Stimulated activated naive CD8-positive, alpha-beta T cell treated with anti-CD3 and anti-CD28 coated beads, Interleukin-15, Interleukin-2, amounts not matched to agents 100 U/mL and 50 U/mL, for 24 hours (primary cell): ENCODE results near the gene LY6G5C.
A peak's percentile ranks its signal among the peaks of the same experiment; 100 is the strongest.

Experiments
- ATAC-seq: fragments of 150-1000 bp; cut with Tn5 transposase; one replicate; pipeline ENCODE4 v1.10.0; 2021
- DNase-seq: peaks from one replicate; pipeline ENCODE4 v3.0.0; 2021

The LY6G5C gene

GRCh38 chr6:31639449-31639861 lies 41.4 kb downstream of the LY6G5C start:
- DNase-seq (peak; percentile 53), ATAC-seq (peak; percentile 81)

GRCh38 chr6:31639043-31639442 lies 41.8 kb downstream of the LY6G5C start:
- DNase-seq (no peak), ATAC-seq (peak; percentile 9)

- no peak for ATAC-seq
- no peak for DNase-seq
Observed at GRCh38 chr6:31636698-31637596, 43.9 kb downstream of the LY6G5C start.

GRCh38 chr6:31634969-31635575 lies 45.8 kb downstream of the LY6G5C start:
- no peak for ATAC-seq
- no peak for DNase-seq

GRCh38 chr6:31634131-31634530 lies 46.7 kb downstream of the LY6G5C start:
- ATAC-seq: no peak
- DNase-seq: no peak

GRCh38 chr6:31633447-31633846 lies 47.4 kb downstream of the LY6G5C start:
- no peak for DNase-seq
- no peak for ATAC-seq

GRCh38 chr6:31632279-31632946 lies 48.5 kb downstream of the LY6G5C start:
- ATAC-seq: no peak
- DNase-seq: no peak

GRCh38 chr6:31631681-31632278 lies 49.1 kb downstream of the LY6G5C start:
- ATAC-seq: no peak
- no peak for DNase-seq

- no peak for DNase-seq
- no peak for ATAC-seq
Observed at GRCh38 chr6:31631209-31631608, 49.7 kb downstream of the LY6G5C start.

GRCh38 chr6:31630177-31630934 lies 50.5 kb downstream of the LY6G5C start:
- DNase-seq: no peak
- no peak for ATAC-seq

- DNase-seq (no peak), ATAC-seq (no peak)
Observed at GRCh38 chr6:31629014-31629413, 51.9 kb downstream of the LY6G5C start.

GRCh38 chr6:31627690-31628287 lies 53.1 kb downstream of the LY6G5C start:
- ATAC-seq: no peak
- no peak for DNase-seq

- ATAC-seq: no peak
- no peak for DNase-seq
Observed at GRCh38 chr6:31626952-31627351, 53.9 kb downstream of the LY6G5C start.
